ENCODE data around the gene ONECUT1.

ONECUT1 gene

GRCh38 chr15:52808996-52809395 lies 18.9 kb upstream of the ONECUT1 start (continued):
- TF ChIP-seq CREB5 (CRISPR knock-in tag; IDR thresholded peaks at IDR 0.05; ENCODE audit: low read depth) (no peak), ESRRG (CRISPR knock-in tag; IDR thresholded peaks at IDR 0.05) (no peak), PPARA (CRISPR knock-in tag; IDR thresholded peaks at IDR 0.05; ENCODE audit: borderline replicate concordance) (no peak), GLIS3 (CRISPR knock-in tag; IDR thresholded peaks at IDR 0.05) (no peak), ZNF8 (CRISPR knock-in tag; IDR thresholded peaks at IDR 0.05) (no peak), ZFP3 (CRISPR knock-in tag; IDR thresholded peaks at IDR 0.05) (no peak), TOX (CRISPR knock-in tag; IDR thresholded peaks at IDR 0.05; ENCODE audit: borderline replicate concordance) (no peak)

- ATAC-seq, result no peak
- TF ChIP-seq ZNF70 (CRISPR knock-in tag; IDR thresholded peaks at IDR 0.05) (no peak), ZFP3 (CRISPR knock-in tag; IDR thresholded peaks at IDR 0.05) (no peak), RARB (CRISPR knock-in tag; IDR thresholded peaks at IDR 0.05) (no peak), ZFP30 (CRISPR knock-in tag; IDR thresholded peaks at IDR 0.05) (no peak), ISL1 (CRISPR knock-in tag; IDR thresholded peaks at IDR 0.05) (no peak), POU6F1 (CRISPR knock-in tag; IDR thresholded peaks at IDR 0.05; ENCODE audit: borderline replicate concordance, low read depth) (no peak), PATZ1 (CRISPR knock-in tag; IDR thresholded peaks at IDR 0.05; ENCODE audit: borderline replicate concordance) (no peak), ESRRG (CRISPR knock-in tag; IDR thresholded peaks at IDR 0.05) (no peak)
Measured at GRCh38 chr15:52808441-52808840, 18.3 kb upstream of the ONECUT1 start.

- ATAC-seq, result no peak
- no peak for TF ChIP-seq RARB (CRISPR knock-in tag; IDR thresholded peaks at IDR 0.05)
- TF ChIP-seq CSRNP3 (CRISPR knock-in tag; IDR thresholded peaks at IDR 0.05), result no peak
- TF ChIP-seq ZNF8 (CRISPR knock-in tag; IDR thresholded peaks at IDR 0.05), result no peak
- no peak for TF ChIP-seq ZNF565 (CRISPR knock-in tag; conservative IDR thresholded peaks at IDR 0.05; ENCODE audit: low read depth)
- TF ChIP-seq ARNTL (CRISPR knock-in tag; IDR thresholded peaks at IDR 0.05; ENCODE audit: borderline replicate concordance, low read depth), result no peak
- no peak for TF ChIP-seq CREB5 (CRISPR knock-in tag; IDR thresholded peaks at IDR 0.05; ENCODE audit: low read depth)
- TF ChIP-seq POU6F1 (CRISPR knock-in tag; IDR thresholded peaks at IDR 0.05; ENCODE audit: borderline replicate concordance, low read depth), result no peak
- no peak for TF ChIP-seq SNAI2 (CRISPR knock-in tag; IDR thresholded peaks at IDR 0.05)
- TF ChIP-seq TOX (CRISPR knock-in tag; IDR thresholded peaks at IDR 0.05; ENCODE audit: borderline replicate concordance), result no peak
- no peak for TF ChIP-seq CSDC2 (CRISPR knock-in tag; IDR thresholded peaks at IDR 0.05)
- TF ChIP-seq BACH2 (CRISPR knock-in tag; IDR thresholded peaks at IDR 0.05; ENCODE audit: borderline replicate concordance), result no peak
- no peak for TF ChIP-seq TSHZ2 (CRISPR knock-in tag; IDR thresholded peaks at IDR 0.05)
- TF ChIP-seq GLIS3 (CRISPR knock-in tag; IDR thresholded peaks at IDR 0.05), result no peak
- no peak for TF ChIP-seq ZFP30 (CRISPR knock-in tag; IDR thresholded peaks at IDR 0.05)
Measured at GRCh38 chr15:52806284-52806655, 16.1 kb upstream of the ONECUT1 start.

Measured in SK-N-SH treated with all-trans-retinoic acid at 6 μM for 48 hours (cell line).